ENCODE measurements around the gene ZNF407.

The ZNF407 gene

DNA sequence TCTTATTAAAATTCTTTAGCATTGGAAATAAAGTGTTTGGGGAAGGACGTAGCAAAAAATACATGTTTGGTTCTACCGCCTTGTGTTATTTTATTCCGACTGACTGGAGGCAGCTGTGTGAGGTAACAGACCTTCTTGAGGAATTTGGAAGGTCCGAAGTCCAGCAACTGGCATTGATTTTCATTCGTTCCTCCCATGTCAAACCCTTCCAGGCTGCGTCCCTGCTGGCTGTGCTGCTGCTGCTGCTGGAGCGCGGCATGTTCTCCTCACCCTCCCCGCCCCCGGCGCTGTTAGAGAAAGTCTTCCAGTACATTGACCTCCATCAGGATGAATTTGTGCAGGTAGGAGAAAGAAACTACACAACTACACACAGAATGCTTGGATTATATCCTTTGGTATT lies 41.5 kb upstream of the ZNF407 start:
- no peak for ATAC-seq
- TF ChIP-seq GLIS3 (CRISPR knock-in tag; IDR thresholded peaks at IDR 0.05) (no peak), CSDC2 (CRISPR knock-in tag; IDR thresholded peaks at IDR 0.05) (no peak), ZNF70 (CRISPR knock-in tag; IDR thresholded peaks at IDR 0.05) (no peak), SNAI2 (CRISPR knock-in tag; IDR thresholded peaks at IDR 0.05) (no peak), PPARA (CRISPR knock-in tag; IDR thresholded peaks at IDR 0.05; ENCODE audit: borderline replicate concordance) (no peak), ZNF565 (CRISPR knock-in tag; conservative IDR thresholded peaks at IDR 0.05; ENCODE audit: low read depth) (no peak), RARB (CRISPR knock-in tag; IDR thresholded peaks at IDR 0.05) (no peak), ZFP3 (CRISPR knock-in tag; IDR thresholded peaks at IDR 0.05) (no peak), TOX (CRISPR knock-in tag; IDR thresholded peaks at IDR 0.05; ENCODE audit: borderline replicate concordance) (no peak), OSR1 (CRISPR knock-in tag; IDR thresholded peaks at IDR 0.05) (no peak), ESRRG (CRISPR knock-in tag; IDR thresholded peaks at IDR 0.05) (no peak), ZC3H10 (CRISPR knock-in tag; IDR thresholded peaks at IDR 0.05) (no peak), ARNTL (CRISPR knock-in tag; IDR thresholded peaks at IDR 0.05; ENCODE audit: borderline replicate concordance, low read depth) (no peak), BACH2 (CRISPR knock-in tag; IDR thresholded peaks at IDR 0.05; ENCODE audit: borderline replicate concordance) (no peak), TCF4 (CRISPR knock-in tag; IDR thresholded peaks at IDR 0.05; ENCODE audit: borderline replicate concordance) (no peak), ZNF8 (CRISPR knock-in tag; IDR thresholded peaks at IDR 0.05) (no peak), ZFP30 (CRISPR knock-in tag; IDR thresholded peaks at IDR 0.05) (no peak), ISL1 (CRISPR knock-in tag; IDR thresholded peaks at IDR 0.05) (no peak)
- TF ChIP-seq, protein P1, sequence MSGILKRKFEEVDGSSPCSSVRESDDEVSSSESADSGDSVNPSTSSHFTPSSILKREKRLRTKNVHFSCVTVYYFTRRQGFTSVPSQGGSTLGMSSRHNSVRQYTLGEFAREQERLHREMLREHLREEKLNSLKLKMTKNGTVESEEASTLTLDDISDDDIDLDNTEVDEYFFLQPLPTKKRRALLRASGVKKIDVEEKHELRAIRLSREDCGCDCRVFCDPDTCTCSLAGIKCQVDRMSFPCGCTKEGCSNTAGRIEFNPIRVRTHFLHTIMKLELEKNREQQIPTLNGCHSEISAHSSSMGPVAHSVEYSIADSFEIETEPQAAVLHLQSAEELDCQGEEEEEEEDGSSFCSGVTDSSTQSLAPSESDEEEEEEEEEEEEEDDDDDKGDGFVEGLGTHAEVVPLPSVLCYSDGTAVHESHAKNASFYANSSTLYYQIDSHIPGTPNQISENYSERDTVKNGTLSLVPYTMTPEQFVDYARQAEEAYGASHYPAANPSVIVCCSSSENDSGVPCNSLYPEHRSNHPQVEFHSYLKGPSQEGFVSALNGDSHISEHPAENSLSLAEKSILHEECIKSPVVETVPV (CRISPR knock-in tag; IDR thresholded peaks at IDR 0.05): no peak
- TF ChIP-seq, protein P2, sequence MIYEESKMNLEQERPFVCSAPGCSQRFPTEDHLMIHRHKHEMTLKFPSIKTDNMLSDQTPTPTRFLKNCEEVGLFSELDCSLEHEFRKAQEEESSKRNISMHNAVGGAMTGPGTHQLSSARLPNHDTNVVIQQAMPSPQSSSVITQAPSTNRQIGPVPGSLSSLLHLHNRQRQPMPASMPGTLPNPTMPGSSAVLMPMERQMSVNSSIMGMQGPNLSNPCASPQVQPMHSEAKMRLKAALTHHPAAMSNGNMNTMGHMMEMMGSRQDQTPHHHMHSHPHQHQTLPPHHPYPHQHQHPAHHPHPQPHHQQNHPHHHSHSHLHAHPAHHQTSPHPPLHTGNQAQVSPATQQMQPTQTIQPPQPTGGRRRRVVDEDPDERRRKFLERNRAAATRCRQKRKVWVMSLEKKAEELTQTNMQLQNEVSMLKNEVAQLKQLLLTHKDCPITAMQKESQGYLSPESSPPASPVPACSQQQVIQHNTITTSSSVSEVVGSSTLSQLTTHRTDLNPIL (CRISPR knock-in tag; IDR thresholded peaks at IDR 0.05; ENCODE audit: low read depth): no peak

DNA sequence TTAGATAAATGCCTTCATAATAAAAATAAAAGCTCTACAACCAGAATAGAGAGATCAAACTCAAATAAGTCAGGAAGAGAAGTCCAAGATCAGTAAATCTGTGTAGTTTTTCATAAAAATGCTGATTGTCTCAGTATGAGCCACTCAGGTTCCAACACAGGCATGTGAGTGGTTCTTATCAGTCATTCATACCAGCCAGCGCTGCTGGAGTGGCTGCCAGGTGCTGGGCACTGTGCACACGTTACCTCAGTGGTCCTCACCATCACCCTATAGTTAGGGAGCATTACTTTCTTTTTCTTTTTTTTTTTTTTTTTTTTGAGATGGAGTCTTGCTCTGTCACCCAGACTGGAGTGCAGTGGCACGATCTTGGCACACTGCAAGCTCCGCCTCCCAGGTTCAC lies 39.6 kb upstream of the ZNF407 start:
- no peak for ATAC-seq
- no peak for TF ChIP-seq RARB (CRISPR knock-in tag; IDR thresholded peaks at IDR 0.05)
- no peak for TF ChIP-seq ZFP3 (CRISPR knock-in tag; IDR thresholded peaks at IDR 0.05)
- TF ChIP-seq, protein P3, sequence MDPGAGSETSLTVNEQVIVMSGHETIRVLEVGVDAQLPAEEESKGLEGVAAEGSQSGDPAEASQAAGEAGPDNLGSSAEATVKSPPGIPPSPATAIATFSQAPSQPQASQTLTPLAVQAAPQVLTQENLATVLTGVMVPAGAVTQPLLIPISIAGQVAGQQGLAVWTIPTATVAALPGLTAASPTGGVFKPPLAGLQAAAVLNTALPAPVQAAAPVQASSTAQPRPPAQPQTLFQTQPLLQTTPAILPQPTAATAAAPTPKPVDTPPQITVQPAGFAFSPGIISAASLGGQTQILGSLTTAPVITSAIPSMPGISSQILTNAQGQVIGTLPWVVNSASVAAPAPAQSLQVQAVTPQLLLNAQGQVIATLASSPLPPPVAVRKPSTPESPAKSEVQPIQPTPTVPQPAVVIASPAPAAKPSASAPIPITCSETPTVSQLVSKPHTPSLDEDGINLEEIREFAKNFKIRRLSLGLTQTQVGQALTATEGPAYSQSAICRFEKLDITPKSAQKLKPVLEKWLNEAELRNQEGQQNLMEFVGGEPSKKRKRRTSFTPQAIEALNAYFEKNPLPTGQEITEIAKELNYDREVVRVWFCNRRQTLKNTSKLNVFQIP (CRISPR knock-in tag; IDR thresholded peaks at IDR 0.05; ENCODE audit: borderline replicate concordance, low read depth): no peak
- TF ChIP-seq BACH2 (CRISPR knock-in tag; IDR thresholded peaks at IDR 0.05; ENCODE audit: borderline replicate concordance): no peak
- no peak for TF ChIP-seq ZNF70 (CRISPR knock-in tag; IDR thresholded peaks at IDR 0.05)
- TF ChIP-seq, protein P1 (CRISPR knock-in tag; IDR thresholded peaks at IDR 0.05): no peak
- no peak for TF ChIP-seq ZFP30 (CRISPR knock-in tag; IDR thresholded peaks at IDR 0.05)
- TF ChIP-seq, protein P2 (CRISPR knock-in tag; IDR thresholded peaks at IDR 0.05; ENCODE audit: low read depth): no peak
- no peak for TF ChIP-seq TCF4 (CRISPR knock-in tag; IDR thresholded peaks at IDR 0.05; ENCODE audit: borderline replicate concordance)
- TF ChIP-seq ISL1 (CRISPR knock-in tag; IDR thresholded peaks at IDR 0.05): no peak
- TF ChIP-seq ZNF8 (CRISPR knock-in tag; IDR thresholded peaks at IDR 0.05): no peak
- no peak for TF ChIP-seq TOX (CRISPR knock-in tag; IDR thresholded peaks at IDR 0.05; ENCODE audit: borderline replicate concordance)
- no peak for TF ChIP-seq PPARA (CRISPR knock-in tag; IDR thresholded peaks at IDR 0.05; ENCODE audit: borderline replicate concordance)
- no peak for TF ChIP-seq GLIS3 (CRISPR knock-in tag; IDR thresholded peaks at IDR 0.05)
- TF ChIP-seq, protein P4, sequence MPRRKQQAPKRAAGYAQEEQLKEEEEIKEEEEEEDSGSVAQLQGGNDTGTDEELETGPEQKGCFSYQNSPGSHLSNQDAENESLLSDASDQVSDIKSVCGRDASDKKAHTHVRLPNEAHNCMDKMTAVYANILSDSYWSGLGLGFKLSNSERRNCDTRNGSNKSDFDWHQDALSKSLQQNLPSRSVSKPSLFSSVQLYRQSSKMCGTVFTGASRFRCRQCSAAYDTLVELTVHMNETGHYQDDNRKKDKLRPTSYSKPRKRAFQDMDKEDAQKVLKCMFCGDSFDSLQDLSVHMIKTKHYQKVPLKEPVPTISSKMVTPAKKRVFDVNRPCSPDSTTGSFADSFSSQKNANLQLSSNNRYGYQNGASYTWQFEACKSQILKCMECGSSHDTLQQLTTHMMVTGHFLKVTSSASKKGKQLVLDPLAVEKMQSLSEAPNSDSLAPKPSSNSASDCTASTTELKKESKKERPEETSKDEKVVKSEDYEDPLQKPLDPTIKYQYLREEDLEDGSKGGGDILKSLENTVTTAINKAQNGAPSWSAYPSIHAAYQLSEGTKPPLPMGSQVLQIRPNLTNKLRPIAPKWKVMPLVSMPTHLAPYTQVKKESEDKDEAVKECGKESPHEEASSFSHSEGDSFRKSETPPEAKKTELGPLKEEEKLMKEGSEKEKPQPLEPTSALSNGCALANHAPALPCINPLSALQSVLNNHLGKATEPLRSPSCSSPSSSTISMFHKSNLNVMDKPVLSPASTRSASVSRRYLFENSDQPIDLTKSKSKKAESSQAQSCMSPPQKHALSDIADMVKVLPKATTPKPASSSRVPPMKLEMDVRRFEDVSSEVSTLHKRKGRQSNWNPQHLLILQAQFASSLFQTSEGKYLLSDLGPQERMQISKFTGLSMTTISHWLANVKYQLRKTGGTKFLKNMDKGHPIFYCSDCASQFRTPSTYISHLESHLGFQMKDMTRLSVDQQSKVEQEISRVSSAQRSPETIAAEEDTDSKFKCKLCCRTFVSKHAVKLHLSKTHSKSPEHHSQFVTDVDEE (CRISPR knock-in tag; IDR thresholded peaks at IDR 0.05): no peak
- TF ChIP-seq CSDC2 (CRISPR knock-in tag; IDR thresholded peaks at IDR 0.05): no peak
- TF ChIP-seq SNAI2 (CRISPR knock-in tag; IDR thresholded peaks at IDR 0.05): no peak
- no peak for TF ChIP-seq ZC3H10 (CRISPR knock-in tag; IDR thresholded peaks at IDR 0.05)
- TF ChIP-seq, protein P5, sequence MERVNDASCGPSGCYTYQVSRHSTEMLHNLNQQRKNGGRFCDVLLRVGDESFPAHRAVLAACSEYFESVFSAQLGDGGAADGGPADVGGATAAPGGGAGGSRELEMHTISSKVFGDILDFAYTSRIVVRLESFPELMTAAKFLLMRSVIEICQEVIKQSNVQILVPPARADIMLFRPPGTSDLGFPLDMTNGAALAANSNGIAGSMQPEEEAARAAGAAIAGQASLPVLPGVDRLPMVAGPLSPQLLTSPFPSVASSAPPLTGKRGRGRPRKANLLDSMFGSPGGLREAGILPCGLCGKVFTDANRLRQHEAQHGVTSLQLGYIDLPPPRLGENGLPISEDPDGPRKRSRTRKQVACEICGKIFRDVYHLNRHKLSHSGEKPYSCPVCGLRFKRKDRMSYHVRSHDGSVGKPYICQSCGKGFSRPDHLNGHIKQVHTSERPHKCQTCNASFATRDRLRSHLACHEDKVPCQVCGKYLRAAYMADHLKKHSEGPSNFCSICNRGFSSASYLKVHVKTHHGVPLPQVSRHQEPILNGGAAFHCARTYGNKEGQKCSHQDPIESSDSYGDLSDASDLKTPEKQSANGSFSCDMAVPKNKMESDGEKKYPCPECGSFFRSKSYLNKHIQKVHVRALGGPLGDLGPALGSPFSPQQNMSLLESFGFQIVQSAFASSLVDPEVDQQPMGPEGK (CRISPR knock-in tag; IDR thresholded peaks at IDR 0.05; ENCODE audit: borderline replicate concordance): no peak
- TF ChIP-seq ESRRG (CRISPR knock-in tag; IDR thresholded peaks at IDR 0.05): no peak
